B cell (primary cell): Measurements from ENCODE around the gene MYCBPAP. TPM values are rescaled to one million over a fixed set of nuclear protein-coding genes. Genes with fewer than 3 reads are reported as not detected.

ENCODE experiments used
- ATAC-seq: fragments of 200-7000 bp; cut with Tn5 transposase; one replicate; pipeline ENCODE4 v1.10.0; 2021; ENCODE audit warnings: low read depth, mild to moderate bottlenecking, moderate number of reproducible peaks, moderate library complexity
- CTCF ChIA-PET: fragments of 350-600 bp; sonication (Branson Sonifier 250); formaldehyde crosslinking; loops from one replicate; lab custom pipeline; 2021; ENCODE audit warnings: antibody characterized with exemption, inconsistent platforms; lab: Charles Lee
- POLR2A ChIA-PET: fragments of 350-600 bp; sonication (Branson Sonifier 250); formaldehyde crosslinking; loops from one replicate; lab custom pipeline; 2021; ENCODE audit warnings: antibody characterized with exemption; lab: Charles Lee
- DNase-seq: peaks from one replicate; pipeline ENCODE4 v3.0.0; 2013
- H2AFZ ChIP-seq: 2 replicates; pipeline ENCODE4 v1.6.1; 2012; ENCODE audit warnings: mild to moderate bottlenecking, low read depth, low read length; ENCODE audit not compliant: insufficient read depth, poor library complexity, severe bottlenecking
- H3K27ac ChIP-seq, 2 donors: 1 replicate in 1 of 2; 2 replicates in 1 of 2; pipeline ENCODE4 v1.5.1; 2012 to 2013; ENCODE audit warnings: low read length in 2 of 2, mild to moderate bottlenecking in 2 of 2, moderate library complexity in 1 of 2
- H3K27me3 ChIP-seq, 4 experiments: fragments of 200-600 bp in 1 of 4; sonication (generic) in 1 of 4; replicated peaks in 1 of 4; 1 replicate in 2 of 4; 2 replicates in 2 of 4; pipeline versions ENCODE4 v1.6.1 to v1.7.0; 2013 to 2016; ENCODE audit warnings: low read length in 3 of 4, mild to moderate bottlenecking in 2 of 4, mixed read lengths in 1 of 4, moderate library complexity in 1 of 4; ENCODE audit not compliant: insufficient read depth in 4 of 4, control insufficient read depth in 3 of 4; ENCODE audit errors: control extremely low read depth in 1 of 4
- H3K36me3 ChIP-seq, 2 experiments: replicated peaks in 1 of 2; 1 replicate in 1 of 2; 2 replicates in 1 of 2; pipeline versions ENCODE4 v1.6.1 to v1.7.1; 2013; ENCODE audit warnings: low read length in 1 of 2; ENCODE audit not compliant: insufficient read depth in 2 of 2, control insufficient read depth in 1 of 2; ENCODE audit errors: control extremely low read depth in 1 of 2, extremely low read depth in 1 of 2
- H3K4me1 ChIP-seq, 2 donors: fragments of 200-600 bp in 1 of 2; sonication (generic) in 1 of 2; 1 replicate in 1 of 2; 2 replicates in 1 of 2; pipeline versions ENCODE4 v1.5.1 to v1.6.1; 2013 to 2017; ENCODE audit warnings: low read length in 2 of 2; ENCODE audit not compliant: control insufficient read depth in 2 of 2, insufficient read depth in 2 of 2
- H3K4me2 ChIP-seq: replicated peaks from 2 replicates; pipeline ENCODE3; 2012; ENCODE audit warnings: mild to moderate bottlenecking, low read depth, low read length; ENCODE audit not compliant: poor library complexity, severe bottlenecking
- H3K4me3 ChIP-seq, 5 experiments: fragments of 200-600 bp in 1 of 5; sonication (generic) in 1 of 5; 1 replicate in 3 of 5; 2 replicates in 2 of 5; pipeline versions ENCODE4 v1.5.1 to v1.7.0; 2011 to 2016; ENCODE audit warnings: low read length in 4 of 5, mild to moderate bottlenecking in 4 of 5, low read depth in 2 of 5, control low read depth in 1 of 5, moderate library complexity in 1 of 5; ENCODE audit not compliant: insufficient read depth in 1 of 5; ENCODE audit errors: control extremely low read depth in 1 of 5, extremely low read depth in 1 of 5
- H3K79me2 ChIP-seq: fragments of 200-600 bp; sonication (generic); one replicate; pipeline ENCODE4 v1.6.0; 2016; ENCODE audit warnings: low read length; ENCODE audit not compliant: control insufficient read depth, insufficient read depth
- H3K9ac ChIP-seq: fragments of 200-600 bp; sonication (generic); 2 replicates; pipeline ENCODE4 v1.6.1; 2017; ENCODE audit warnings: mild to moderate bottlenecking, low read length, moderate library complexity
- H3K9me3 ChIP-seq, 3 donors: one replicate each; pipeline versions ENCODE4 v1.6.1 to v1.7.1; 2013; ENCODE audit warnings: low read length in 2 of 3; ENCODE audit not compliant: control insufficient read depth in 2 of 3, insufficient read depth in 1 of 3; ENCODE audit errors: control extremely low read depth in 1 of 3
- H4K20me1 ChIP-seq: 2 replicates; pipeline ENCODE4 v1.6.0; 2012; ENCODE audit warnings: mild to moderate bottlenecking, low read length; ENCODE audit not compliant: insufficient read depth, control insufficient read depth, poor library complexity, severe bottlenecking
- H3K27ac Mint-ChIP-seq: one replicate; pipeline ENCODE4 v1.8.0; 2021; ENCODE audit warnings: mixed read lengths
- H3K27me3 Mint-ChIP-seq: one replicate; pipeline ENCODE4 v1.8.0; 2021; ENCODE audit warnings: mixed read lengths
- H3K4me1 Mint-ChIP-seq: one replicate; pipeline ENCODE4 v1.8.0; 2021; ENCODE audit warnings: mixed read lengths
- H3K4me3 Mint-ChIP-seq: one replicate; pipeline ENCODE4 v1.8.0; 2021; ENCODE audit warnings: mixed read lengths
- H3K9me3 Mint-ChIP-seq: one replicate; pipeline ENCODE4 v1.8.0; 2022; ENCODE audit warnings: mixed read lengths; ENCODE audit not compliant: insufficient read depth
- EZH2 ChIP-seq: IDR thresholded peaks from 2 replicates; pipeline ENCODE4 v1.6.1; 2012; ENCODE audit warnings: borderline replicate concordance, low read depth, mild to moderate bottlenecking, moderate library complexity, low read length; ENCODE audit not compliant: insufficient read depth, poor library complexity, severe bottlenecking
- WGBS: methylation state at CpG from one replicate; pipeline ENCODE4 v1.1.5; 2013; ENCODE audit warnings: missing lambda C conversion rate; ENCODE audit not compliant: insufficient coverage; 5-methylcytosine and 5-hydroxymethylcytosine counted together
- intact Hi-C: fragments of 100-400 bp; cut with micrococcal nuclease; formaldehyde crosslinking; loops from one replicate; pipeline ENCODE4 v1.10.0; 2022
- polyA plus RNA-seq: library from polyadenylated mRNA; depleted of rRNA; stranded (reverse); fragments of >200 nt; gene quantifications from 2 replicates; pipeline ENCODE4 v1.2.3, GENCODE V29; 2012
- total RNA-seq, 2 donors: library from RNA; stranded (reverse); fragments of 120-200 nt in 1 of 2; gene quantifications; 1 replicate in 1 of 2; 2 replicates in 1 of 2; pipeline versions ENCODE4 v1.2.3 to v1.2.4, GENCODE V29; 2013 to 2022
- TF ChIP-seq, protein P1 (sequence below): fragments of 200-600 bp; IDR thresholded peaks from one replicate; pipeline ENCODE4 v1.8.0; 2022; ENCODE audit warnings: antibody characterized with exemption, mild to moderate bottlenecking

Gene MYCBPAP
- total and polyA plus RNA-seq, 2 donors (not counting 1 experiment from before 2014, with no cell fraction given): 1.9 to 5.1 TPM

GRCh38 chr17:50578173-50578572, 69.9 kb downstream of the MYCBPAP start:
- Histone ChIP-seq H3K4me1 (no peaks in the 10 kb centered on the region), H3K4me2 (no peak overlapping the region), H3K9ac (no peak overlapping the region), H2AFZ (no peak overlapping the region), H4K20me1 (no peaks in the 10 kb centered on the region), H3K36me3 (no peaks in the 10 kb centered on the region), H3K27me3 (peaks cover 0 to 11% (median 3%) of the 10 kb centered on the region in 4 experiments), H3K79me2 (no peaks in the 10 kb centered on the region), H3K4me3 (no peak overlapping the region), H3K9me3 (no peaks in the 10 kb centered on the region), H3K27ac (no peak overlapping the region)
- peaks cover 37% of the 10 kb centered on the region for H3K27me3 Mint-ChIP-seq
- CTCF ChIA-PET: no interaction called here
- DNase-seq (no peak), ATAC-seq (no peak)
- no peak for TF ChIP-seq EZH2
- TF ChIP-seq, protein P1, sequence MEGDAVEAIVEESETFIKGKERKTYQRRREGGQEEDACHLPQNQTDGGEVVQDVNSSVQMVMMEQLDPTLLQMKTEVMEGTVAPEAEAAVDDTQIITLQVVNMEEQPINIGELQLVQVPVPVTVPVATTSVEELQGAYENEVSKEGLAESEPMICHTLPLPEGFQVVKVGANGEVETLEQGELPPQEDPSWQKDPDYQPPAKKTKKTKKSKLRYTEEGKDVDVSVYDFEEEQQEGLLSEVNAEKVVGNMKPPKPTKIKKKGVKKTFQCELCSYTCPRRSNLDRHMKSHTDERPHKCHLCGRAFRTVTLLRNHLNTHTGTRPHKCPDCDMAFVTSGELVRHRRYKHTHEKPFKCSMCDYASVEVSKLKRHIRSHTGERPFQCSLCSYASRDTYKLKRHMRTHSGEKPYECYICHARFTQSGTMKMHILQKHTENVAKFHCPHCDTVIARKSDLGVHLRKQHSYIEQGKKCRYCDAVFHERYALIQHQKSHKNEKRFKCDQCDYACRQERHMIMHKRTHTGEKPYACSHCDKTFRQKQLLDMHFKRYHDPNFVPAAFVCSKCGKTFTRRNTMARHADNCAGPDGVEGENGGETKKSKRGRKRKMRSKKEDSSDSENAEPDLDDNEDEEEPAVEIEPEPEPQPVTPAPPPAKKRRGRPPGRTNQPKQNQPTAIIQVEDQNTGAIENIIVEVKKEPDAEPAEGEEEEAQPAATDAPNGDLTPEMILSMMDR: no peak
- POLR2A ChIA-PET: no interaction called here
- H3K4me3 Mint-ChIP-seq: no peak overlapping the region
- WGBS: 79% methylated on average over 16 of the region's 16 CpGs
- intact Hi-C loops: no loop called here
- no peaks in the 10 kb centered on the region for H3K4me1 Mint-ChIP-seq
- no peaks in the 10 kb centered on the region for H3K9me3 Mint-ChIP-seq
- H3K27ac Mint-ChIP-seq: no peak overlapping the region

GRCh38 chr17:50579399-50579798, 71.2 kb downstream of the MYCBPAP start:
- H3K4me3 Mint-ChIP-seq: no peak overlapping the region
- Histone ChIP-seq H3K9me3 (no peaks in the 10 kb centered on the region), H3K27ac (no peak overlapping the region), H3K4me3 (no peak overlapping the region), H3K36me3 (no peaks in the 10 kb centered on the region), H3K4me2 (no peak overlapping the region), H3K4me1 (no peaks in the 10 kb centered on the region), H3K79me2 (no peaks in the 10 kb centered on the region), H4K20me1 (no peaks in the 10 kb centered on the region), H2AFZ (no peak overlapping the region), H3K27me3 (peaks cover 0 to 11% (median 3%) of the 10 kb centered on the region in 4 experiments), H3K9ac (no peak overlapping the region)
- DNase-seq: no peak
- TF ChIP-seq EZH2: no peak
- TF ChIP-seq, protein P1: no peak
- H3K9me3 Mint-ChIP-seq: no peaks in the 10 kb centered on the region
- intact Hi-C loops: no loop called here
- H3K27ac Mint-ChIP-seq: no peak overlapping the region
- CTCF ChIA-PET: no interaction called here
- POLR2A ChIA-PET: no interaction called here
- H3K27me3 Mint-ChIP-seq: peaks cover 46% of the 10 kb centered on the region
- 88% methylated on average over 6 of the region's 7 CpGs for WGBS
- ATAC-seq: no peak
- no peaks in the 10 kb centered on the region for H3K4me1 Mint-ChIP-seq
